ENCODE measurements around the gene ABCC4. TPM values are rescaled to one million over a fixed set of nuclear protein-coding genes. Genes with fewer than 3 reads are reported as not detected.

Gene ABCC4, protein sequence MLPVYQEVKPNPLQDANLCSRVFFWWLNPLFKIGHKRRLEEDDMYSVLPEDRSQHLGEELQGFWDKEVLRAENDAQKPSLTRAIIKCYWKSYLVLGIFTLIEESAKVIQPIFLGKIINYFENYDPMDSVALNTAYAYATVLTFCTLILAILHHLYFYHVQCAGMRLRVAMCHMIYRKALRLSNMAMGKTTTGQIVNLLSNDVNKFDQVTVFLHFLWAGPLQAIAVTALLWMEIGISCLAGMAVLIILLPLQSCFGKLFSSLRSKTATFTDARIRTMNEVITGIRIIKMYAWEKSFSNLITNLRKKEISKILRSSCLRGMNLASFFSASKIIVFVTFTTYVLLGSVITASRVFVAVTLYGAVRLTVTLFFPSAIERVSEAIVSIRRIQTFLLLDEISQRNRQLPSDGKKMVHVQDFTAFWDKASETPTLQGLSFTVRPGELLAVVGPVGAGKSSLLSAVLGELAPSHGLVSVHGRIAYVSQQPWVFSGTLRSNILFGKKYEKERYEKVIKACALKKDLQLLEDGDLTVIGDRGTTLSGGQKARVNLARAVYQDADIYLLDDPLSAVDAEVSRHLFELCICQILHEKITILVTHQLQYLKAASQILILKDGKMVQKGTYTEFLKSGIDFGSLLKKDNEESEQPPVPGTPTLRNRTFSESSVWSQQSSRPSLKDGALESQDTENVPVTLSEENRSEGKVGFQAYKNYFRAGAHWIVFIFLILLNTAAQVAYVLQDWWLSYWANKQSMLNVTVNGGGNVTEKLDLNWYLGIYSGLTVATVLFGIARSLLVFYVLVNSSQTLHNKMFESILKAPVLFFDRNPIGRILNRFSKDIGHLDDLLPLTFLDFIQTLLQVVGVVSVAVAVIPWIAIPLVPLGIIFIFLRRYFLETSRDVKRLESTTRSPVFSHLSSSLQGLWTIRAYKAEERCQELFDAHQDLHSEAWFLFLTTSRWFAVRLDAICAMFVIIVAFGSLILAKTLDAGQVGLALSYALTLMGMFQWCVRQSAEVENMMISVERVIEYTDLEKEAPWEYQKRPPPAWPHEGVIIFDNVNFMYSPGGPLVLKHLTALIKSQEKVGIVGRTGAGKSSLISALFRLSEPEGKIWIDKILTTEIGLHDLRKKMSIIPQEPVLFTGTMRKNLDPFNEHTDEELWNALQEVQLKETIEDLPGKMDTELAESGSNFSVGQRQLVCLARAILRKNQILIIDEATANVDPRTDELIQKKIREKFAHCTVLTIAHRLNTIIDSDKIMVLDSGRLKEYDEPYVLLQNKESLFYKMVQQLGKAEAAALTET (N-terminal part only)
- polyA plus RNA-seq (2012; ENCODE audit: insufficient read depth, insufficient read length, low read depth): 3.4 TPM

DNA sequence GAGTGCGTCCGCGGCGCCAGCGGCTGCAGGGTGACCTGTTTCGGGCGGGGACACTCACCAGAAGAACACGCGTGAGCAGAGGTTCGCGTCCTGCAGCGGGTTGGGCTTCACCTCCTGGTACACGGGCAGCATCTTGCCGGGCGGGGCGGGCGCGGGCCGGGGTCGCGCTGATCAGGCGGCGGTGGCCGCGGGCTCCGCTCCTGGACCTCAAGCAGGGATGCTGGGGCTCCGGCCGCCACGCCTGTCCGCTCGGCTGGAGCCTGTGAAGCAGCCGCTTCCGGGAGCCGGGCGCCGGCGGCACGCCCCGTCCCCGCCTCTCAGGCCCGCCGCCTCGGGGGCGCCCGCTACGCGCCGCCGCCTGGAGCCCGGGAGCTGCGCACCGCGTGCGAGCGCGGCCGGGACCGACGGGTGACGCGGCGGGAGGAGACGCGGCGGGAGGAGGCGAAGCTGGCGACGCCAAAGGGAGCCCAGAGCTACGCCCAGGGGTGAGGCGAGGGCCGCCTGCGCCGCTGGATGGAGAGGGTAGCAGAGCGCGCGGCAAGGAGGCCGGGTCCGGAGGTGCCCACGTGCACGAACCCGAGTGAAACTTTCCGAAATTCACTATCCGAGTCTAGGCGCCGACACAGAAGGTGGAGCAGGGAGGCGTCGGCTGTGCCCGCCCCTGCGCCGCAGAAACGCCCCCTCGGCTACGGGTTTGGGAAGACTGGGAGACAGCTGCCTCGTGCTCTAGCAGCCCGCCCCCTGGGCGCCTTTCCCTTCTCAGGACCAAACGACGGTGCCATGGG, at the start of gene ABCC4:
TSS of gene ABCC4 (minus strand) at position 269 of the 785 bp plus-strand sequence. CDS start at position 132, 137 bp downstream.
- Histone ChIP-seq H3K9me3 (no peaks in the 10 kb centered on the region), H3K36me3 (no peaks in the 10 kb centered on the region), H3K27me3 (no peaks in the 10 kb centered on the region), H3K4me3 (ENCODE audit: low read depth, low read length) (peak within 1 kb of the TSS; percentile 81), H3K4me1 (no peaks in the 10 kb centered on the region; the same call in 1 of the 2 replicates)
- peak; percentile 81 for DNase-seq
- TF ChIP-seq, protein P1, sequence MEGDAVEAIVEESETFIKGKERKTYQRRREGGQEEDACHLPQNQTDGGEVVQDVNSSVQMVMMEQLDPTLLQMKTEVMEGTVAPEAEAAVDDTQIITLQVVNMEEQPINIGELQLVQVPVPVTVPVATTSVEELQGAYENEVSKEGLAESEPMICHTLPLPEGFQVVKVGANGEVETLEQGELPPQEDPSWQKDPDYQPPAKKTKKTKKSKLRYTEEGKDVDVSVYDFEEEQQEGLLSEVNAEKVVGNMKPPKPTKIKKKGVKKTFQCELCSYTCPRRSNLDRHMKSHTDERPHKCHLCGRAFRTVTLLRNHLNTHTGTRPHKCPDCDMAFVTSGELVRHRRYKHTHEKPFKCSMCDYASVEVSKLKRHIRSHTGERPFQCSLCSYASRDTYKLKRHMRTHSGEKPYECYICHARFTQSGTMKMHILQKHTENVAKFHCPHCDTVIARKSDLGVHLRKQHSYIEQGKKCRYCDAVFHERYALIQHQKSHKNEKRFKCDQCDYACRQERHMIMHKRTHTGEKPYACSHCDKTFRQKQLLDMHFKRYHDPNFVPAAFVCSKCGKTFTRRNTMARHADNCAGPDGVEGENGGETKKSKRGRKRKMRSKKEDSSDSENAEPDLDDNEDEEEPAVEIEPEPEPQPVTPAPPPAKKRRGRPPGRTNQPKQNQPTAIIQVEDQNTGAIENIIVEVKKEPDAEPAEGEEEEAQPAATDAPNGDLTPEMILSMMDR (IDR thresholded peaks at IDR 0.05; ENCODE audit: low read depth, low read length): no peak

DNA sequence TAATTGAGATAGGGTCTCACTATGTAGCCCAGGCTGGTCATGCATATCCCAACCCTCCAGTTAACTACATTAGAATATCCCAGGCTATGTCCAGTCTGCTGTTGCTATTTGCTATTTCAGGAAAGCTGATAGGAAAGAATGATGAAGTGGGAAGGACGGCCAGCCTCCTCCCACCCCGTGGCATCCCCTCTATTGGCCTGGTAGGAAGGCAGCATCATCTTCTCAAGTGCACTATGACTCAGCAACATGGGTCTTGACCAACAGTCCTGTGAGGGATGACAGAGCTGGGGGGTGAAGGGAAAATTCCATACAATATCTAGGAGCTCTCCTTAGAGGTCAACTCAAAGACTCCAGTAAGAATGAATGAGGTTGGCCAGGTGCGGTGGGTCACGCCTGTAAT, 48.0 kb upstream of the ABCC4 start:
- no peaks in the 10 kb centered on the region for H3K4me1 ChIP-seq
- H3K36me3 ChIP-seq: no peaks in the 10 kb centered on the region
- H3K9me3 ChIP-seq: no peaks in the 10 kb centered on the region
- TF ChIP-seq, protein P1 (IDR thresholded peaks at IDR 0.05; ENCODE audit: low read depth, low read length): no peak
- DNase-seq: no peak
- H3K27me3 ChIP-seq: no peaks in the 10 kb centered on the region
- H3K4me3 ChIP-seq (ENCODE audit: low read depth, low read length): no peak overlapping the region

DNA sequence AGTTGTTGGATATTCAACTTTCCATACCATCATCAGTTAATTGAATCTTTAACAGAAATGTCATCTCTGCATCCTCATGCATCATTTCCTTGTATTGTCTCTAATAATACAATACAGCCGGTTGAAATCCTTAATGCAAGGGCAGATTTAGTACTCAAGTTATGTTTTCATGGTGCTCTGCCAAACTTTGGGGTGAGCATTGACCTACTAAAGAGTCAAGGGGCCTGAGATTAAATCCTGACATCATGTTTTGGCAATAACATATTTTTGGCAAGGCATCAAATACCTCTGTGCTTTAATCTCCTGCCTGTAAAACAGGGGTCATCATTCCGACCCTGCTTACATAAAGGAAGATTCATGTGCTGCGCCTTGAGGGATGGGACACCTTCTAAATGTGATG, 42.7 kb upstream of the ABCC4 start:
- Histone ChIP-seq H3K36me3 (no peaks in the 10 kb centered on the region), H3K4me3 (ENCODE audit: low read depth, low read length) (no peak overlapping the region), H3K9me3 (no peaks in the 10 kb centered on the region), H3K27me3 (no peaks in the 10 kb centered on the region), H3K4me1 (no peaks in the 10 kb centered on the region)
- TF ChIP-seq, protein P1 (IDR thresholded peaks at IDR 0.05; ENCODE audit: low read depth, low read length): no peak
- no peak for DNase-seq

DNA sequence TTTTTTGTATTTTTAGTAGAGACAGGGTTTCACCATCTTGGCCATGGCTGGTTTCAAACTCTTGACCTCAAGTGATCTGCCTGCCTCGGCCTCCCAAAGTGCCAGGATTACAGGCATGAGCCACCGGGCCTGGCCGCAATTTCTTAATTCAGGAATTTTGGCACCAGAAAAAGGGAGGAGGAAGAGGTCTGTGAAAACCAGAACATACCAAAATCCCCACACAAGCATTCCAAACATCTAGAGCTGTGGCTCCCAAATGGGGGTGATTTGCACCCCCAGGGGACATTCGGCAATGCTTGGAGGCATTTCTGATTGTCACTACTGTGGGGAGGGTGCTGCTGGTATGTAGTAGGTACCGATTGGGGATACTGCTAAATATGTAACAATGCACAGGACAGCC, 40.2 kb upstream of the ABCC4 start:
- Histone ChIP-seq H3K36me3 (no peaks in the 10 kb centered on the region), H3K4me3 (ENCODE audit: low read depth, low read length) (no peak overlapping the region), H3K9me3 (no peaks in the 10 kb centered on the region), H3K4me1 (no peaks in the 10 kb centered on the region), H3K27me3 (no peaks in the 10 kb centered on the region)
- DNase-seq: no peak
- TF ChIP-seq, protein P1 (IDR thresholded peaks at IDR 0.05; ENCODE audit: low read depth, low read length): no peak

DNA sequence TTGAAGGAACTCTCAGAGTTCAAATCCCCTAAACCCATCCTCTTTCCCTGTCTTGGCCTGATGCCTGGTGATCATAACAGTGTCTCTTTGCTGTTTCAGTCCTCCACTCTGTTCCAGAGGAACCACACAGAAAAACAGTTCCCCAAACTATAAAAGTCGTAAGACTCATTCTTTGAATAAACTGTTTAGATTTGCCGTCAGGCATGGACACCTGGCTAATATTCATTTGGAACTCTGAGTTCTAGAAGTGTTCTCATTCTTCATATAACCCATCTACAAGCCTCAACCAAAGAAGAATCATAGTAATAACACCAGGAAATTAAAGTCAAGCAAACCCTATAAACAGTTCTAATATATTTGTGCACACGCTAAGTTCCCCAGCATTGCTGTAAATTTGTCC, 37.7 kb upstream of the ABCC4 start:
- Histone ChIP-seq H3K27me3 (no peaks in the 10 kb centered on the region), H3K36me3 (no peaks in the 10 kb centered on the region), H3K4me1 (no peaks in the 10 kb centered on the region), H3K4me3 (ENCODE audit: low read depth, low read length) (no peak overlapping the region), H3K9me3 (no peaks in the 10 kb centered on the region)
- TF ChIP-seq, protein P1 (IDR thresholded peaks at IDR 0.05; ENCODE audit: low read depth, low read length): no peak
- no peak for DNase-seq

Data from BE2C (cell line).